Left ventricle myocardium inferior (tissue), 1 donor: ENCODE measurements around the gene DNAH11. TPM values are rescaled to one million over a fixed set of nuclear protein-coding genes. Genes with fewer than 3 reads are reported as not detected.

Experiments
- DNase-seq: peaks from one replicate; pipeline ENCODE4 v3.0.0-alpha.2; 2020
- H3K27ac ChIP-seq: fragments of 200-600 bp; replicated peaks from 2 replicates; pipeline ENCODE4 v1.8.0; 2021
- H3K27me3 ChIP-seq: fragments of 200-600 bp; 2 replicates; pipeline ENCODE4 v1.8.0; 2021; ENCODE audit warnings: low read depth
- H3K36me3 ChIP-seq: fragments of 200-600 bp; 2 replicates; pipeline ENCODE4 v1.8.0; 2021
- H3K4me1 ChIP-seq: fragments of 200-600 bp; 2 replicates; pipeline ENCODE4 v1.8.0; 2021
- H3K4me3 ChIP-seq: fragments of 200-600 bp; 2 replicates; pipeline ENCODE4 v1.8.0; 2021; ENCODE audit warnings: mild to moderate bottlenecking, moderate library complexity
- H3K9me3 ChIP-seq: fragments of 200-600 bp; replicated peaks from 2 replicates; pipeline ENCODE4 v1.8.0; 2021
- CTCF ChIP-seq: fragments of 200-600 bp; IDR thresholded peaks from 2 replicates; pipeline ENCODE4 v1.8.0; 2021; ENCODE audit warnings: antibody characterized with exemption, mild to moderate bottlenecking, borderline replicate concordance
- intact Hi-C: fragments of 100-400 bp; cut with micrococcal nuclease; formaldehyde crosslinking; loops from one replicate; pipeline ENCODE4 v1.11.0; 2022
- total RNA-seq: library from RNA; stranded (reverse); fragmentation: NEBNext Ultra II Directional; extraction: Animal tissue kit (Norgen Biotek cat#: 25700); gene quantifications from one replicate; pipeline ENCODE4 v1.2.1, GENCODE V29; 2021
- donor health status: DM: no; HTN: yes; CAD: no; lungs with severe emphysema.

Gene DNAH11
- total RNA-seq, 1 donor from 2014 or later = 0.74 TPM

GRCh38 chr7:21653623-21654022 is 110.8 kb downstream of the DNAH11 start:
- no peak for TF ChIP-seq CTCF
- H3K4me3 ChIP-seq = no peak overlapping the region
- no peaks in the 10 kb centered on the region for H3K27me3 ChIP-seq
- no peak overlapping the region for H3K27ac ChIP-seq
- no peaks in the 10 kb centered on the region for H3K4me1 ChIP-seq
- H3K9me3 ChIP-seq = no peaks in the 10 kb centered on the region
- DNase-seq = no peak
- no peaks in the 10 kb centered on the region for H3K36me3 ChIP-seq
- intact Hi-C loops = no loop called here

- intact Hi-C loops = no loop called here
- TF ChIP-seq CTCF = no peak
- Histone ChIP-seq H3K27ac (no peak overlapping the region), H3K9me3 (peaks cover 5% of the 10 kb centered on the region), H3K27me3 (no peaks in the 10 kb centered on the region), H3K36me3 (no peaks in the 10 kb centered on the region), H3K4me1 (no peaks in the 10 kb centered on the region), H3K4me3 (no peak overlapping the region)
- DNase-seq = no peak
These were observed 113.2 kb downstream of the DNAH11 start for GRCh38 chr7:21656081-21656480.

- intact Hi-C loops = no loop called here
- Histone ChIP-seq H3K36me3 (no peaks in the 10 kb centered on the region), H3K4me3 (no peak overlapping the region), H3K4me1 (no peaks in the 10 kb centered on the region), H3K9me3 (peaks cover 12% of the 10 kb centered on the region), H3K27me3 (no peaks in the 10 kb centered on the region), H3K27ac (no peak overlapping the region)
- TF ChIP-seq CTCF = no peak
- no peak for DNase-seq
These were observed 114.0 kb downstream of the DNAH11 start for GRCh38 chr7:21656796-21657195.

- no peak for DNase-seq
- H3K36me3 ChIP-seq = no peaks in the 10 kb centered on the region
- no peaks in the 10 kb centered on the region for H3K4me1 ChIP-seq
- no peak overlapping the region for H3K27ac ChIP-seq
- H3K4me3 ChIP-seq = no peak overlapping the region
- intact Hi-C loops = no loop called here
- H3K27me3 ChIP-seq = no peaks in the 10 kb centered on the region
- H3K9me3 ChIP-seq = no peaks in the 10 kb centered on the region
- no peak for TF ChIP-seq CTCF
These were observed 127.7 kb downstream of the DNAH11 start for GRCh38 chr7:21670496-21670895.

- H3K4me3 ChIP-seq = no peak overlapping the region
- no peaks in the 10 kb centered on the region for H3K9me3 ChIP-seq
- H3K4me1 ChIP-seq = no peaks in the 10 kb centered on the region
- no peaks in the 10 kb centered on the region for H3K27me3 ChIP-seq
- H3K36me3 ChIP-seq = no peaks in the 10 kb centered on the region
- intact Hi-C loops = no loop called here
- TF ChIP-seq CTCF = no peak
- no peak overlapping the region for H3K27ac ChIP-seq
- DNase-seq = no peak
These were observed 129.0 kb downstream of the DNAH11 start for GRCh38 chr7:21671859-21672258.

- no peak for TF ChIP-seq CTCF
- intact Hi-C loops = no loop called here
- DNase-seq = no peak
- H3K36me3 ChIP-seq = no peaks in the 10 kb centered on the region
- no peaks in the 10 kb centered on the region for H3K4me1 ChIP-seq
- H3K27me3 ChIP-seq = no peaks in the 10 kb centered on the region
- H3K27ac ChIP-seq = no peak overlapping the region
- peaks cover 11% of the 10 kb centered on the region for H3K9me3 ChIP-seq
- H3K4me3 ChIP-seq = no peak overlapping the region
These were observed 132.4 kb downstream of the DNAH11 start for GRCh38 chr7:21675255-21675654.
